ENCODE results near the gene ARSA.

The ARSA gene

DNA sequence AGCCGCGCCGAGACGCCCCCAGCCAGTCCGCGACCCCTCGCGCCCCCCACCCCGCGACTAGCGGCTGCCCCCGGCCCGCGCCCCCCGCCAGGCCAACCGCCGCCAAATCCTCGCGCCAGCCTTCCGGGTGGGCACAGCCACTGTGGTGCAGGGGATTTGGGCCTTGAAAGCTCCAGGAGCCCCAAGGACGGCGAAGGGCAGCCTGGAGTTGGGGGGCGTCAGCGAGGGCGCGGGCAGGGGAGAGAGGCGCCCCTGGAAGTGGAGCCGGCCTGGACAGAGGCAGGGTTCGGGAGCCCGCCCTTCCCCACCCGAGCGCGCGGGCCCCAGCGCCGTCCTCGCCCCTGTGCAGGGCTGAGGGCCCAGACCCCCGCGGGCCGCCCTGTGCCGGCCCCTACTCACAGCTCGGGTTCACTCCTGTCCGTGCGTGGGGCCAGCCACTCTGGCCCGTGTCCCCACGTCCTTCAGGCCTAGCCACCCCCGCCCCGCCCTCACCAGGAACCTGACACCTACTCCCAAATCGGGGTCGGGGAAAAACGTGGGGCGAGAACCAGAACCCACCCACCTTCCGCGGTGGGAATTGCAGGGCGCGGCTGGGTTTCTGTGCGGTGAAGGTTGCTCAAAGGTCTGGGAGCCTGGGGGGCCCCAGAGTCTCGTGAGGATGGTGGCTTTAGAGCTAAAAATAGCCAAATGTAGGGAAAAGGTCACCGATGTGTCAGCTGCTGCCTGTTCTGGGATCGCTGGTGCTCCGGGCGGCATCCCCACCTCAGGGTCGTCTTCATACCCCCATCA is 49.8 kb downstream of the ARSA start, which contains the start of gene CPT1B:
CPT1B (minus strand) TSS at position 441 of the 789 bp plus-strand sequence. CDS start 512 bp downstream, outside the sequence.
- no peaks in the 10 kb centered on the region for H3K79me2 ChIP-seq (ENCODE audit: insufficient read depth, low read depth)
- H3K36me3 ChIP-seq (ENCODE audit: insufficient read depth), result no peaks in the 10 kb centered on the region
- H3K9ac ChIP-seq, result no peak within 1 kb of the TSS
- no peaks in the 10 kb centered on the region for H3K27me3 ChIP-seq (ENCODE audit: insufficient read depth, low read depth)
- peaks cover 4% of the 10 kb centered on the region for H3K4me1 ChIP-seq (ENCODE audit: low read depth, poor library complexity, severe bottlenecking)
- TF ChIP-seq, protein P1, sequence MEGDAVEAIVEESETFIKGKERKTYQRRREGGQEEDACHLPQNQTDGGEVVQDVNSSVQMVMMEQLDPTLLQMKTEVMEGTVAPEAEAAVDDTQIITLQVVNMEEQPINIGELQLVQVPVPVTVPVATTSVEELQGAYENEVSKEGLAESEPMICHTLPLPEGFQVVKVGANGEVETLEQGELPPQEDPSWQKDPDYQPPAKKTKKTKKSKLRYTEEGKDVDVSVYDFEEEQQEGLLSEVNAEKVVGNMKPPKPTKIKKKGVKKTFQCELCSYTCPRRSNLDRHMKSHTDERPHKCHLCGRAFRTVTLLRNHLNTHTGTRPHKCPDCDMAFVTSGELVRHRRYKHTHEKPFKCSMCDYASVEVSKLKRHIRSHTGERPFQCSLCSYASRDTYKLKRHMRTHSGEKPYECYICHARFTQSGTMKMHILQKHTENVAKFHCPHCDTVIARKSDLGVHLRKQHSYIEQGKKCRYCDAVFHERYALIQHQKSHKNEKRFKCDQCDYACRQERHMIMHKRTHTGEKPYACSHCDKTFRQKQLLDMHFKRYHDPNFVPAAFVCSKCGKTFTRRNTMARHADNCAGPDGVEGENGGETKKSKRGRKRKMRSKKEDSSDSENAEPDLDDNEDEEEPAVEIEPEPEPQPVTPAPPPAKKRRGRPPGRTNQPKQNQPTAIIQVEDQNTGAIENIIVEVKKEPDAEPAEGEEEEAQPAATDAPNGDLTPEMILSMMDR (conservative IDR thresholded peaks at IDR 0.05; ENCODE audit: low read depth, low read length), result no peak
- no peak within 1 kb of the TSS for H3K4me2 ChIP-seq
- no peak within 1 kb of the TSS for H2AFZ ChIP-seq (ENCODE audit: low read depth)
- no peak within 1 kb of the TSS for H3K27ac ChIP-seq
- no peak within 1 kb of the TSS for H3K4me3 ChIP-seq (IDR thresholded peaks at IDR 0.05; ENCODE audit: insufficient read depth, low read depth, low read length)
- H4K20me1 ChIP-seq (ENCODE audit: insufficient read depth), result no peaks in the 10 kb centered on the region

DNA sequence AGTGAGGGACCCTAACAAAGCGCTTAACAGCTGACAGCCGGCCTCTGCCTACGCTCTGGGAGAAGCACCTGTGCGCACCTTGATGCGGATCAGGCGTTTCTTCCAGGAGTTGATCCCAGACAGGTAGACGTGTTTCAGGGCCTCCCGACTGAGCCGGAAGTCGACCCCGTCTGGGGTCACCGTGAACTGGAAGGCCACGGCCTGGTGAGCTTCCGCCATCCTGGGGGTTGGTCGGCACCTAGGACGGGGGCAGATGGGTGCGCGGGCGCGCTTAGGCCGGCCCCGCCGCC is 50.3 kb downstream of the ARSA start:
- Histone ChIP-seq H3K4me3 (IDR thresholded peaks at IDR 0.05; ENCODE audit: insufficient read depth, low read depth, low read length) (no peak overlapping the region), H3K36me3 (ENCODE audit: insufficient read depth) (no peaks in the 10 kb centered on the region), H3K9ac (no peak overlapping the region), H3K79me2 (ENCODE audit: insufficient read depth, low read depth) (no peaks in the 10 kb centered on the region), H2AFZ (ENCODE audit: low read depth) (no peak overlapping the region), H3K27me3 (ENCODE audit: insufficient read depth, low read depth) (no peaks in the 10 kb centered on the region), H4K20me1 (ENCODE audit: insufficient read depth) (no peaks in the 10 kb centered on the region), H3K4me1 (ENCODE audit: low read depth, poor library complexity, severe bottlenecking) (peaks cover 4% of the 10 kb centered on the region), H3K4me2 (no peak overlapping the region), H3K27ac (no peak overlapping the region)
- TF ChIP-seq, protein P1 (conservative IDR thresholded peaks at IDR 0.05; ENCODE audit: low read depth, low read length), result no peak

- Histone ChIP-seq H3K27ac (no peak overlapping the region), H3K4me3 (IDR thresholded peaks at IDR 0.05; ENCODE audit: insufficient read depth, low read depth, low read length) (no peak overlapping the region), H3K4me1 (ENCODE audit: low read depth, poor library complexity, severe bottlenecking) (peaks cover 4% of the 10 kb centered on the region), H4K20me1 (ENCODE audit: insufficient read depth) (no peaks in the 10 kb centered on the region), H2AFZ (ENCODE audit: low read depth) (no peak overlapping the region), H3K4me2 (no peak overlapping the region), H3K36me3 (ENCODE audit: insufficient read depth) (no peaks in the 10 kb centered on the region), H3K79me2 (ENCODE audit: insufficient read depth, low read depth) (no peaks in the 10 kb centered on the region), H3K9ac (no peak overlapping the region), H3K27me3 (ENCODE audit: insufficient read depth, low read depth) (no peaks in the 10 kb centered on the region)
- TF ChIP-seq, protein P1 (conservative IDR thresholded peaks at IDR 0.05; ENCODE audit: low read depth, low read length), result no peak
Observed at GRCh38 chr22:50576806-50577696, 50.9 kb downstream of the ARSA start.

DNA sequence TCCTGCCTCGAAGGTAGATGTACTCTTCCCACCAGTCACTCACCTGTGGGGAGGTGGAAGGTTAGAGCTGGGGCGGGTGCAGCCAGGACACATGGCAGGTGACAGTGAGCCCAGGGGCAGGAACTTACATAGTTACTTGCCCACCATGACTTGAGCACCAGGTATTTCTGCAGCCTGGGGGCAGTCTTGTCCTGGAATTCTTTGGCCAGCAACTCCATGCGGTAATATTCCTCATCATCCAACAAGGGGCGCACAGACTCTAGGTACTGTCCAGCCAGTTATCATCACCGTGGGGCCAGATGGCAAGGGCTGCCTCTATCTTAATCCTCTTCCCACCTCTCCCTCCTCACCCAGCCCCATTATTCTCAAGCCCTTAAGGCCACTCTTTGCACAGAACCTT is 51.9 kb downstream of the ARSA start:
- Histone ChIP-seq H3K4me3 (IDR thresholded peaks at IDR 0.05; ENCODE audit: insufficient read depth, low read depth, low read length) (no peak overlapping the region), H3K27ac (no peak overlapping the region), H2AFZ (ENCODE audit: low read depth) (no peak overlapping the region), H3K36me3 (ENCODE audit: insufficient read depth) (no peaks in the 10 kb centered on the region), H3K79me2 (ENCODE audit: insufficient read depth, low read depth) (no peaks in the 10 kb centered on the region), H3K9ac (no peak overlapping the region), H3K4me1 (ENCODE audit: low read depth, poor library complexity, severe bottlenecking) (no peaks in the 10 kb centered on the region), H3K4me2 (no peak overlapping the region), H3K27me3 (ENCODE audit: insufficient read depth, low read depth) (no peaks in the 10 kb centered on the region), H4K20me1 (ENCODE audit: insufficient read depth) (no peaks in the 10 kb centered on the region)
- TF ChIP-seq, protein P1 (conservative IDR thresholded peaks at IDR 0.05; ENCODE audit: low read depth, low read length), result no peak

Measured in KMS-11 (cell line).